Dermis lymphatic vessel endothelial cell (primary cell): ENCODE results near the gene ADCY2. TPM values are rescaled to one million over a fixed set of nuclear protein-coding genes. Genes with fewer than 3 reads are reported as not detected.

Experiments
- total RNA-seq: library from RNA; depleted of rRNA; stranded (reverse); fragments of >200 nt; gene quantifications from 2 replicates; pipeline ENCODE4 v1.2.1, GENCODE V29; 2014

ADCY2 gene
- total RNA-seq: under 0.01 TPM in 1 of 2 replicates, not detected in the other

GRCh38 chr5:7395947-7396712 lies at the start of gene ADCY2:
Gene ADCY2, plus strand, starts transcription at chr5:7396138. Its CDS starts 159 bp downstream, at chr5:7396297.

DNA sequence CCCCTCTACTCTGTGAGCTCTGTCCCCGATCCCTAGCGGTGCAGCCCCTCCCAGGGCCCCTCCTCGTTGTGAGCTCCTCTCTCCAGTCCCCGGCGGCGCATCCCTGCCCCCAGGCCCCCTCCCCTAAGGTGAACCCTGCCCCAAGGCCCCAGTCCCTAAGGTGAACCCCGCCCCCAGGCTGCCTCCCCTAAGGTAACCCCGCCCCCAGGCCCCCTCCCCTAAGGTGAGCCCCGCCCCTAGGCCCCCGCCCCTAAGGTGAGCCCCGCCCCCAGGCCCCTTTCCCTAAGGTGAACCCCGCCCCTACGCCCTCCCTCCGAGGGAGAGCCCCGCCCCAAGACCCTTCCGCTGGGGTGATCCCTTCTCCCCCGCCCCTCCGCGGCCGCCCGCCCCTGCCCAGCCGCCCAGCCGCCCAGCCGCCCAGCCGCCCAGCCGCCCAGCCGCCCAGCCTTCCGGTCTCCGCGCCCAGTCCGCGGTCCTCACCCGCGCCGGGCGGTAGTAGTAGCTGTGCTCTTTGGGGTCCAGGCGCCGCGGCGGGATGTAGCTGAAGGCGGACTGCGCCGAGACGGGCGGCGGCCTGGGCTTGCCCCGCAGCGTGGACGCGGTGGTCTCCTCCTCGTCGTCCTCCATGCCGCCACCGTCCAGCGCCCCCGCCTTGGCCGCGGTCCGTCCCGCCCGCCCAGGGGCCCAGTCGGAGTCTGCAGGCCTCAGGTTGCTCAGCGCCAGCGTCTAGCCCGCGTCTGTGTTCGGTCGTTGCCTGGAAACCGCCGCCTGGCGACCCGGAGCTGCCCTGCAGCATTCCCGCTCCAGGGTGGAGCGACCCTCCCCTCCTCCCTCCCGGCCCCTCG lies 454.7 kb downstream of the ADCY2 start, which contains the start of gene CFAP90:
Gene CFAP90, minus strand, starts transcription at position 739 of the 845 bp plus-strand sequence. Its CDS starts 112 bp downstream, at position 627.

DNA sequence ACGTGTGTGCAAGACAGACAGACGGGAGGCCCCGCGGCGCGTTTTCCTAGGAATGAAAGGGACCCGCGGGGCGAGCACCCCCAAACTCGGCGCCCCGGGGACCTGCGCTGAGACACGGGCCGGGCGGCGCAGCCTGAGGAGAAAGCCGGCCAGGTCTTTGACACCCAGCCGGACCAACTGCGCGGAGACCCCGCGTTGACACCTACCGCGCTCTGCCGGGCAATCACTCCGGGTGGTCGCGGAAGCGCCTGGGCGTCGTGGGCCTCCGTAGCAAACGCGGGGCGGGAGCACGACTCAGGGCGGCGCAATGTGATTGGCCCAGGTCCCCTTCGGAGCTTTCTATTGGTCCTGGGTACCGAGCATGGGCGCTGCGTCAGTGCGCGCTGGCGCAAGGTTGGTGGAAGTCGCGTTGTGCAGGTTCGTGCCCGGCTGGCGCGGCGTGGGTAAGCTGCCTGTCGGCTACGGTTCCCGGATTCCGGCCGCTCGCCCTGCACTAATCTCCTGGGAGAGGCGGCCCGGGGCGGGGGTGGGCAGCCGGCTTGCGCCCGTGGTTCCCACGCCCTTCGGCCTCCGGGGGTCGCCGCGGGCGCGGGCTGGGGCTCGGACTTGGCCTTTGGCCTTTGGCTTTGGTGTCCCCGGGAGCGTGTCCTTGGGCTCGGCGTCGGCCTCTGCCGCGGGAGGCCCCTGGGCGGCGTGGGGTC lies 473.0 kb downstream of the ADCY2 start, which contains the start of the genes FASTKD3 and MTRR:
Gene FASTKD3, minus strand, starts transcription at position 259 of the 701 bp plus-strand sequence. CDS start 948 bp downstream, outside the sequence.
Gene MTRR, plus strand, starts transcription at position 376 of the 701 bp plus-strand sequence. CDS start 1,647 bp downstream, outside the sequence.

